ENCODE results near the gene DLGAP1.

DNA sequence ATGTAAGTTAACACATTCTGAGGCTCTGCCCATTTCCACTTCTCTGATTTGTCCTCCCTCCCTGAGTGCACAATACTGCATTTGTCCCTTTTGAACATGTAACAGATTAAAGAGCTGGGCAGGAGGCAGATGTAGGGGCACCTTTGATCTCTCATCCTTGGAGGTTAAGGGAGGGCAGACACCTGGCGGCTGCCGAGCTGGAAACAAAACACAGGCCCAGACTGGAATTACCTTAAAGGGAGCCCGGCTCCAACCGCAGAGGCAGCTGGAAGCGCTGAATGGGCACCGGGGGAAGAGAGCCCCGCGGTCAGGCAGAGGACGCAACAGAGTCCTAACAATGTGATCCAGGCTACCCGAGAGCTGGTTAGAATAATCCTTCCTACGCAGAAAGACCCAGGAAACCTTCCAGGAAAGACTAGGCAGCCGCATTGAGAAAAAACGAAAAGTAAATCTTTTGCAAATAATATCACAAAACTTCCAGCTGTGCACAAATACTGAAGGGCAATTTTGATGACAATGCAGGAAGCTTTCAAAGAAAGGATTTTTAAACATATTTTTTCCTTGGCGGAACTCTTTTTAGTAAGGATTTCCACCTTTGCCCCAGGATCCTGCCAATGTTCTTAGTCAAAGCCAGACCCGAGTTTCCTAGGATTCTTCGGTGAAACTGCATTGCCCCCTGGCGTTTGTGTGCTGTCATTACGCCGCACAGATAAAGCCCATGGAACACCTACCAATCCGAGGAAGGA, 789.2 kb downstream of the DLGAP1 start:
- TF ChIP-seq CTCF (IDR thresholded peaks at IDR 0.05) (peak; percentile 84 to 99), POLR2A (IDR thresholded peaks at IDR 0.05) (no peak)
